HG03159 (cell line): ENCODE results near the gene MAD1L1.
"Not testable (repeated sequence)": the region's sequence is repeated elsewhere in the genome, so short reads cannot be mapped to it uniquely, and the experiment has no call there.

Experiments
- ATAC-seq: cut with Tn5 transposase; IDR thresholded peaks from one replicate; pipeline ENCODE4 v1.9.1; 2021; ENCODE audit warnings: mild to moderate bottlenecking, moderate library complexity; ENCODE audit not compliant: unreplicated experiment

Gene MAD1L1

GRCh38 chr7:1837696-1838543 is 394.8 kb downstream of the MAD1L1 start:
- not testable (repeated sequence) for ATAC-seq

GRCh38 chr7:1831933-1832535 is 400.7 kb downstream of the MAD1L1 start:
- ATAC-seq: not testable (repeated sequence)

GRCh38 chr7:1831471-1831870 is 401.3 kb downstream of the MAD1L1 start:
- not testable (repeated sequence) for ATAC-seq

GRCh38 chr7:1829668-1830067 is 403.1 kb downstream of the MAD1L1 start:
- not testable (repeated sequence) for ATAC-seq

GRCh38 chr7:1829111-1829510 is 403.6 kb downstream of the MAD1L1 start:
- ATAC-seq: no peak

GRCh38 chr7:1828170-1828569 is 404.6 kb downstream of the MAD1L1 start:
- ATAC-seq: not testable (repeated sequence)

- not testable (repeated sequence) for ATAC-seq
Measured at GRCh38 chr7:1827521-1827981, 405.2 kb downstream of the MAD1L1 start.

- not testable (repeated sequence) for ATAC-seq
Measured at GRCh38 chr7:1826931-1827330, 405.8 kb downstream of the MAD1L1 start.

- ATAC-seq: no peak
Measured at GRCh38 chr7:1825897-1826741, 406.6 kb downstream of the MAD1L1 start.

GRCh38 chr7:1825647-1825896 is 407.2 kb downstream of the MAD1L1 start:
- not testable (repeated sequence) for ATAC-seq

- not testable (repeated sequence) for ATAC-seq
Measured at GRCh38 chr7:1824882-1825646, 407.7 kb downstream of the MAD1L1 start.

GRCh38 chr7:1824151-1824881 is 408.4 kb downstream of the MAD1L1 start:
- ATAC-seq: not testable (repeated sequence)

GRCh38 chr7:1823376-1824150 is 409.2 kb downstream of the MAD1L1 start:
- ATAC-seq: no peak

- ATAC-seq: no peak
Measured at GRCh38 chr7:1819259-1819841, 413.4 kb downstream of the MAD1L1 start.

- no peak for ATAC-seq
Measured at GRCh38 chr7:1818575-1819258, 414.0 kb downstream of the MAD1L1 start.

- ATAC-seq: no peak
Measured at GRCh38 chr7:1817061-1817712, 415.6 kb downstream of the MAD1L1 start.

GRCh38 chr7:1816451-1816850 is 416.3 kb downstream of the MAD1L1 start:
- not testable (repeated sequence) for ATAC-seq
